ENCODE results near the gene PLEKHA4.
"Not testable (repeated sequence)": the region's sequence is repeated elsewhere in the genome, so short reads cannot be mapped to it uniquely, and the experiment has no call there.

PLEKHA4 gene

GRCh38 chr19:48799358-48800300, 68.8 kb downstream of the PLEKHA4 start:
- no peak for DNase-seq (ENCODE audit: low read depth in 1 of 2, low spot score in 1 of 2)

- no peak for DNase-seq (ENCODE audit: low read depth in 1 of 2, low spot score in 1 of 2)
Observed at GRCh38 chr19:48798937-48799336, 69.5 kb downstream of the PLEKHA4 start.

- no peak for DNase-seq (ENCODE audit: low read depth in 1 of 2, low spot score in 1 of 2)
Observed at GRCh38 chr19:48797103-48797502, 71.3 kb downstream of the PLEKHA4 start.

- DNase-seq (ENCODE audit: low read depth in 1 of 2, low spot score in 1 of 2), result no peak
Observed at GRCh38 chr19:48796298-48797083, 71.9 kb downstream of the PLEKHA4 start.

- DNase-seq (ENCODE audit: low read depth in 1 of 2, low spot score in 1 of 2), result no peak
Observed at GRCh38 chr19:48795685-48796070, 72.7 kb downstream of the PLEKHA4 start.

GRCh38 chr19:48795055-48795684, 73.2 kb downstream of the PLEKHA4 start:
- peak; percentile 68 to 70 for DNase-seq (ENCODE audit: low read depth in 1 of 2, low spot score in 1 of 2)

- no peak for DNase-seq (ENCODE audit: low read depth in 1 of 2, low spot score in 1 of 2)
Observed at GRCh38 chr19:48794291-48794690, 74.1 kb downstream of the PLEKHA4 start.

- DNase-seq (ENCODE audit: low read depth in 1 of 2, low spot score in 1 of 2), result no peak
Observed at GRCh38 chr19:48793271-48793670, 75.1 kb downstream of the PLEKHA4 start.

GRCh38 chr19:48787331-48787730, 81.1 kb downstream of the PLEKHA4 start:
- not testable (repeated sequence) for DNase-seq (ENCODE audit: low read depth in 1 of 2, low spot score in 1 of 2)

All from activated T-helper 1 cell treated with anti-CD3 and anti-CD28 coated beads, Interleukin-2, amount 50 U/mL, for 16 hours (primary cell).